ENCODE results near the gene DNMT3A. TPM values are rescaled to one million over a fixed set of nuclear protein-coding genes. Genes with fewer than 3 reads are reported as not detected.

DNMT3A gene
- total and polyA plus RNA-seq, 7 donors = 4.4 to 30.2 (median 18.1) TPM

DNA sequence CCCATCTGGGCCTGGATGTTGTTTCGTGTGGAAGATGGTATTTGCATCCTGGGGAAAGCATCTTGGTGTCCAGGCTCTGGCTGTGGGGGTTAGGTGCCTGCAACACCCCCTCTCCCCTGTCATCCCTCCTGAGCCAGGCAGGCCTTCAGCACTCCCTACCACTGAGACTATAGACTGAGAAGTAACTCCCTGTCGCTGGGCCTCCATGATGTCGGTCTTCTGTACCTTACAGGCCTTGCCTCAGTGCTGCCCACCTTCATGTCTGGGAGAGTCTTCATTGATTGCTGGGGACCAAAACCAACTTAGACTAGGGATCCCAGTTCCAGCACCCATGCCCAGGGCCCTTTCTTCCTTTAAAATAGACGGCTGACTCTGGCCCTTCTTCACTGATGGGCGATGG lies 33.1 kb upstream of the DNMT3A start:
- Histone ChIP-seq H3K9me3 (no peaks in the 10 kb centered on the region), H3K27ac (no peak overlapping the region), H3K27me3 (no peaks in the 10 kb centered on the region), H3K36me3 (no peaks in the 10 kb centered on the region), H3K4me3 (no peak overlapping the region), H3K4me1 (peaks cover 0 to 14% (median 13%) of the 10 kb centered on the region in 4 donors)
- no peak for DNase-seq
- TF ChIP-seq, protein P1, sequence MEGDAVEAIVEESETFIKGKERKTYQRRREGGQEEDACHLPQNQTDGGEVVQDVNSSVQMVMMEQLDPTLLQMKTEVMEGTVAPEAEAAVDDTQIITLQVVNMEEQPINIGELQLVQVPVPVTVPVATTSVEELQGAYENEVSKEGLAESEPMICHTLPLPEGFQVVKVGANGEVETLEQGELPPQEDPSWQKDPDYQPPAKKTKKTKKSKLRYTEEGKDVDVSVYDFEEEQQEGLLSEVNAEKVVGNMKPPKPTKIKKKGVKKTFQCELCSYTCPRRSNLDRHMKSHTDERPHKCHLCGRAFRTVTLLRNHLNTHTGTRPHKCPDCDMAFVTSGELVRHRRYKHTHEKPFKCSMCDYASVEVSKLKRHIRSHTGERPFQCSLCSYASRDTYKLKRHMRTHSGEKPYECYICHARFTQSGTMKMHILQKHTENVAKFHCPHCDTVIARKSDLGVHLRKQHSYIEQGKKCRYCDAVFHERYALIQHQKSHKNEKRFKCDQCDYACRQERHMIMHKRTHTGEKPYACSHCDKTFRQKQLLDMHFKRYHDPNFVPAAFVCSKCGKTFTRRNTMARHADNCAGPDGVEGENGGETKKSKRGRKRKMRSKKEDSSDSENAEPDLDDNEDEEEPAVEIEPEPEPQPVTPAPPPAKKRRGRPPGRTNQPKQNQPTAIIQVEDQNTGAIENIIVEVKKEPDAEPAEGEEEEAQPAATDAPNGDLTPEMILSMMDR (IDR thresholded peaks at IDR 0.05) = no peak
- TF ChIP-seq POLR2A (IDR thresholded peaks at IDR 0.05) (no peak), EP300 (IDR thresholded peaks at IDR 0.05) (no peak), POLR2AphosphoS5 (IDR thresholded peaks at IDR 0.05) (no peak)
- intact Hi-C loops (cut with DNase I) = loop anchor here (5.0 kb wide), 2 partner anchors 98 to 147 kb away; no protein-coding TSS in a partner anchor
- WGBS, 2 donors = 95 to 97% methylated on average over 5 of the region's 5 CpGs

DNA sequence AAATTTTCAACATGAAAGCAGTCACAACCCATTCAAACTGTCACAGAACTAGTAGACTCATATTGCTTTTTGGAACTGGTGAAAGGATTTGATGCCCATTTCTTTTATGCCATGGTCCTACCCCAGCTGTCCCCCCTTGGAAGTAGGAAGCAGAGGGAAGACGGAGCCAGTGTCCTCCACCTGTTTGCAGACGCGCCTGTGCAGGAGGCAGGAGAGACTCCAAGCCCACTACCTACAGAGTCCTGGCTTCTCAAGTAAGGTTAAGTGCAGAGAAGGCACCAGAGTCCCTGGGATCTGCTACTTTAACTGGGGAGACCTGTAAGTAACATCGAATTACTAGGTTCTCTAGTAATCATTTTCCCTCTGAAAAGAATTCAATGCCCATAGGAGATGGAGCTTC lies 32.7 kb upstream of the DNMT3A start:
- Histone ChIP-seq H3K27me3 (no peaks in the 10 kb centered on the region), H3K27ac (no peak overlapping the region), H3K4me3 (no peak overlapping the region), H3K4me1 (peaks cover 0 to 14% (median 13%) of the 10 kb centered on the region in 4 donors), H3K9me3 (no peaks in the 10 kb centered on the region), H3K36me3 (no peaks in the 10 kb centered on the region)
- DNase-seq = no peak
- intact Hi-C loops (cut with DNase I) = no loop called here
- no peak for TF ChIP-seq EP300 (IDR thresholded peaks at IDR 0.05)
- TF ChIP-seq, protein P1 (IDR thresholded peaks at IDR 0.05) = no peak
- no peak for TF ChIP-seq POLR2AphosphoS5 (IDR thresholded peaks at IDR 0.05)
- no peak for TF ChIP-seq POLR2A (IDR thresholded peaks at IDR 0.05)
- WGBS, 2 donors = 96 to 98% methylated on average over 4 of the region's 4 CpGs

DNA sequence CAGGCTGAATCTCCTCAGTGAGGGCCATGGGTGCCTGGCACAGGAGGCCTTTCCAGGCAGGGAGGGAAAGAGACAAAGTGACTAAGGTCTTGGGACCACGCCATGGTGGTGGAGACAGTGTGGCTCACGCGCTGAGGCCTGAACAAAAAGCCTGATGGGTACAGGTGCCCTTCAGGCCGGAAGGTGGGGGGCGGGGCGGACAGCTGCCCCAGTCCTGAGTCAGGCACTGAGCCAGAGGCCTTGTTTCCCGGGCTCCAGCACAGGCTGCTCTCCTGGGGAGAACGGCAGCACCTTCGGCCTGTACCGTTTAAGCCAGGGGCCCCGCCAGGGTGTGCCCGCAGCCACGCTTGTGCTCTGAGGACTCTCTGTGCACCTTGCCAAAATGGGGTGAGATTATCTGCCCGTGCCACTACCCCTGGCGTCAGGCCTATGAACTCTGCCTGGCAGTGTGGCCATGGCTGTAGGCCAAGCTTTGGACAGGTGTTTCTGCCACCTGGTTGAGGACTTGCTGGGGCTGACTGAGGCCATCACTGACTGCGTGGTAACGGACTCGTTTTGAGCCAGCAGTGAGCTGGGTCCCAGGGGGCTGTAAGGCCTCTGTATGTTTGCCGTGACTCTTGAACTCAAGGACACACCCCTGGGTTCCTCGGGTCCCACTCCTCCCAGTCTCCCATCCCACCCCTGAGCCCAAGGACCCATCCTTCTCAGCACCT lies 31.7 kb upstream of the DNMT3A start:
- no peaks in the 10 kb centered on the region for H3K27me3 ChIP-seq
- H3K4me1 ChIP-seq = peaks cover 0 to 14% (median 13%) of the 10 kb centered on the region in 4 donors
- no peaks in the 10 kb centered on the region for H3K36me3 ChIP-seq
- TF ChIP-seq EP300 (IDR thresholded peaks at IDR 0.05) = no peak
- TF ChIP-seq POLR2AphosphoS5 (IDR thresholded peaks at IDR 0.05) = no peak
- TF ChIP-seq POLR2A (IDR thresholded peaks at IDR 0.05) = no peak
- TF ChIP-seq, protein P1 (IDR thresholded peaks at IDR 0.05) = no peak
- peak; percentile 59 for DNase-seq
- no peak overlapping the region for H3K27ac ChIP-seq
- H3K9me3 ChIP-seq = no peaks in the 10 kb centered on the region
- WGBS, 2 donors = 21 to 73% methylated on average over 20 of the region's 20 CpGs
- intact Hi-C loops (cut with DNase I) = no loop called here
- no peak overlapping the region for H3K4me3 ChIP-seq

DNA sequence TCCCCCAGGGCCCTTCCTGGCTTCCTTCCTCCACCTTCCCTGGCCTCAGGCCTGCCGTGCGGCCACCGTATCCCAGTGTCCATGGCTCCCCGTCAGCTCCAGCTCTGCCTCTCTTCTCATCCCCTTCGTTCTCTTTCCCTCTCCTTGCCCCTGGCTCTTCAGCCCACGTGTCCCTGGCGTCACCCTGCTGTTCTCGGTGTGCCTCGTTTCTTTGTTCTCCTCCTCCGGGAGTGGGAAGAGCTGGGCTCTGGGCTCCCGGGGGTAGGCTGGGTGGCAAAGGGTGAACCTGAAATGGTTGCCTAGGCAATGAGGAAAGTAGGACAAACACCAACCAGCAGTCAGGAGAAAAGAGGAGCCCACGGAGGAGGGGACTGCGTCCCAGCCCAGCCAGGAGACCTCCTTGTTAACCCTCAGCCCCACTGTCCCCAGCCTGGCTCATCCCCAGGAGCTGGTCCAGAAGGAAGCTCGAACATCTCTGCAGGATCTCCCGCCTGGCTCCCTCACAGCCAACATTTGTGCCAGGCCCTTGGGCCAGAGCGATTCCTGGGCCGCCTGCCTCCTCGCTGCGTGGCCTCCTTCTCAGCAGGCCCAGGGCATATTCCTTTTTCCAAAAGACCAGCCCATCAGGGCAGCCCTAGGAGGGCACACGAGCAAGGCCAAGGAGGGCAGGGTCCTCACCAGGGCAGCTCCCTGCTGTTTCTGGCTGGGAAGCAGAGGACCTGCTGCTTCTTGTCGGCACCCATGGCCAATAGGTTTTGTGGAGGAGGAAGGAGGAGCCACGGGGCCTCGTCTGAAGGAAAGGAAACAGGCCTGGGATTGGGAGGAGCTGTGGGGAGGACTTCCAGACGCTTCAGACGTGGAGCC lies 30.9 kb upstream of the DNMT3A start:
- Histone ChIP-seq H3K27me3 (no peaks in the 10 kb centered on the region), H3K36me3 (no peaks in the 10 kb centered on the region), H3K9me3 (no peaks in the 10 kb centered on the region), H3K27ac (no peak overlapping the region), H3K4me3 (no peak overlapping the region), H3K4me1 (peaks cover 0 to 14% (median 12%) of the 10 kb centered on the region in 4 donors)
- TF ChIP-seq, protein P1 (IDR thresholded peaks at IDR 0.05) = no peak
- TF ChIP-seq POLR2A (IDR thresholded peaks at IDR 0.05) (no peak), POLR2AphosphoS5 (IDR thresholded peaks at IDR 0.05) (no peak), EP300 (IDR thresholded peaks at IDR 0.05) (no peak)
- intact Hi-C loops (cut with DNase I) = no loop called here
- peak; percentile 46 for DNase-seq
- WGBS, 2 donors = 82 to 90% methylated on average over 25 of the region's 25 CpGs

All from sigmoid colon (tissue), 7 donors.